HEK293T (cell line): Measurements from ENCODE around the gene ADGRD1.

Source experiments
- FOXA1 ChIP-seq: fragments of 450-650 bp; IDR thresholded peaks from 2 replicates; pipeline ENCODE4 v1.6.1; 2016; ENCODE audit warnings: mild to moderate bottlenecking
- LEF1 ChIP-seq: fragments of 450-650 bp; IDR thresholded peaks from 2 replicates; pipeline ENCODE4 v1.6.1; 2017; ENCODE audit warnings: mild to moderate bottlenecking, borderline replicate concordance
- NFRKB ChIP-seq: fragments of 450-650 bp; IDR thresholded peaks from 2 replicates; pipeline ENCODE4 v1.6.1; 2016; ENCODE audit warnings: mild to moderate bottlenecking, moderate library complexity

DNA sequence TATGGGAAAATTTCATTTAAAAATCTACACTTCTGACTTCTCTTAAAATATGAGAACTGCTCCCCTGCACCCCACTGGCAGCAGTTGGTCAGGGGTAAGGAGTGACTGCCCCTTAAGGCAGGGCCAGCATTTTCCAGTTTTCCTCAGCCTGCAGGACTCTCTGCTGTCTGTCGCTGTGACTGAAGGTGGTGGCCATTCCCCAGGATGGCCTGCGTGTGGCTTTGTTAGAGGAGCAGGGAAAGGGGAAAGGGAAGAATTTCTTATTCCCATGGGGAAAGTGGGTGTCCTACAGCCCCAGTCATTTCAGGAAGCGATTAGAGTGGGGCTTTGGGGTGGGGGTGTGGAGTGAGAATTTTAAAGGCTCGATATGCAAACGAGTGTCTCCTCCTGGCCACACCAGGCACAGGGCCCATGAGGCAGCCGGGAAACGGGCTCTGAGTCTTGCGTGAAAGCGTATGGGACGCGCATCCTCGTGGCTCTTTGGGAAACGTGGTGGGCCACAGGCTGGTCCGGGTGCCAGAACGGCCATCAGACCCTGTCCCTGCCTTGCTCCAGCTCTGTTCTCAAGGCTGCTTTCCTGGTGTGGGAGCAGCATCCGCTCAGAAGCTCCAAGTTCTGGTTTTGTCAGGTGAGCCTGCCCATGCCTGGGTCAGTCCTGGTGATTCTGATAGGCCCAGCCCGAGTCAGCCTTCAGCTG is 23.5 kb downstream of the ADGRD1 start:
- no peak for TF ChIP-seq FOXA1
- no peak for TF ChIP-seq NFRKB
- no peak for TF ChIP-seq LEF1
